ENCODE measurements around the gene GDA. TPM values are rescaled to one million over a fixed set of nuclear protein-coding genes. Genes with fewer than 3 reads are reported as not detected.
A peak's percentile ranks its signal among the peaks of the same experiment; 100 is the strongest.
"Not testable (repeated sequence)": the region's sequence is repeated elsewhere in the genome, so short reads cannot be mapped to it uniquely, and the experiment has no call there.

Gene GDA
- total RNA-seq, 2 experiments from 2014 or later: not detected

- Mint-ChIP-seq H3K4me1 (no peaks in the 10 kb centered on the region), H3K36me3 (ENCODE audit: low read depth) (no peaks in the 10 kb centered on the region)
- CTCF ChIA-PET: interaction anchor here (1.8 kb wide), 1 partner anchor 17 kb away, joined by 5 read pairs; no protein-coding TSS in a partner anchor
Observed at GRCh38 chr9:72254901-72255545, 105.8 kb downstream of the GDA start.

GRCh38 chr9:72255569-72255968 is 106.3 kb downstream of the GDA start:
- H3K36me3 Mint-ChIP-seq (ENCODE audit: low read depth): no peaks in the 10 kb centered on the region
- DNase-seq: no peak
- POLR2A ChIA-PET: no interaction called here

More at GRCh38 chr9:72254901-72255545, 105.8 kb downstream of the GDA start:
- no peak for DNase-seq
- H3K9me3 Mint-ChIP-seq: no peaks in the 10 kb centered on the region
- peaks cover 34% of the 10 kb centered on the region for H3K27me3 Mint-ChIP-seq
- POLR2A ChIA-PET: no interaction called here
- H3K4me3 Mint-ChIP-seq: no peak overlapping the region
- H3K27ac Mint-ChIP-seq: no peak overlapping the region

GRCh38 chr9:72256931-72257330 is 107.7 kb downstream of the GDA start:
- CTCF ChIA-PET: interaction anchor here (1.8 kb wide), 1 partner anchor 15 kb away, joined by 5 read pairs; no protein-coding TSS in a partner anchor
- Mint-ChIP-seq H3K4me1 (no peaks in the 10 kb centered on the region), H3K27ac (no peak overlapping the region), H3K36me3 (ENCODE audit: low read depth) (no peaks in the 10 kb centered on the region), H3K4me3 (no peak overlapping the region), H3K9me3 (no peaks in the 10 kb centered on the region), H3K27me3 (peaks cover 23% of the 10 kb centered on the region)
- DNase-seq: no peak
- POLR2A ChIA-PET: no interaction called here

More at GRCh38 chr9:72255569-72255968, 106.3 kb downstream of the GDA start:
- Mint-ChIP-seq H3K27ac (no peak overlapping the region), H3K4me3 (no peak overlapping the region), H3K9me3 (no peaks in the 10 kb centered on the region), H3K27me3 (peaks cover 31% of the 10 kb centered on the region), H3K4me1 (no peaks in the 10 kb centered on the region)
- CTCF ChIA-PET: interaction anchor here (1.8 kb wide), 1 partner anchor 16 kb away, joined by 5 read pairs; no protein-coding TSS in a partner anchor

- Mint-ChIP-seq H3K4me3 (no peak overlapping the region), H3K36me3 (ENCODE audit: low read depth) (no peaks in the 10 kb centered on the region), H3K27me3 (peaks cover 21% of the 10 kb centered on the region), H3K9me3 (no peaks in the 10 kb centered on the region), H3K4me1 (no peaks in the 10 kb centered on the region), H3K27ac (no peak overlapping the region)
- no peak for DNase-seq
- ChIA-PET POLR2A (no interaction called here), CTCF (no interaction called here)
Observed at GRCh38 chr9:72257814-72258213, 108.6 kb downstream of the GDA start.

- Mint-ChIP-seq H3K27ac (no peak overlapping the region), H3K4me3 (no peak overlapping the region), H3K27me3 (peaks cover 4% of the 10 kb centered on the region), H3K4me1 (no peaks in the 10 kb centered on the region), H3K9me3 (no peaks in the 10 kb centered on the region), H3K36me3 (ENCODE audit: low read depth) (no peaks in the 10 kb centered on the region)
- POLR2A ChIA-PET: no interaction called here
- CTCF ChIA-PET: no interaction called here
- DNase-seq: no peak
Observed at GRCh38 chr9:72262063-72262462, 112.8 kb downstream of the GDA start.

- Mint-ChIP-seq H3K4me3 (no peak overlapping the region), H3K27me3 (peaks cover 7% of the 10 kb centered on the region), H3K27ac (no peak overlapping the region), H3K36me3 (ENCODE audit: low read depth) (no peaks in the 10 kb centered on the region), H3K4me1 (no peaks in the 10 kb centered on the region), H3K9me3 (no peaks in the 10 kb centered on the region)
- ChIA-PET CTCF (interaction anchor here (0.9 to 1.4 kb wide), 2 partner anchors 8 to 225 kb away, joined by 3 read pairs; no protein-coding TSS in a partner anchor), POLR2A (no interaction called here)
- no peak for DNase-seq
Observed at GRCh38 chr9:72263572-72263971, 114.3 kb downstream of the GDA start.

- Mint-ChIP-seq H3K27ac (no peak overlapping the region), H3K4me1 (no peaks in the 10 kb centered on the region), H3K4me3 (no peak overlapping the region), H3K36me3 (ENCODE audit: low read depth) (no peaks in the 10 kb centered on the region), H3K27me3 (peaks cover 9% of the 10 kb centered on the region), H3K9me3 (no peaks in the 10 kb centered on the region)
- ChIA-PET POLR2A (no interaction called here), CTCF (interaction anchor here (4.1 to 5.4 kb wide), 2 partner anchors 13 to 229 kb away, joined by 38 to 74 read pairs; no protein-coding TSS in a partner anchor)
- no peak for DNase-seq
Observed at GRCh38 chr9:72268961-72269360, 119.7 kb downstream of the GDA start.

GRCh38 chr9:72270359-72270758 is 121.1 kb downstream of the GDA start:
- DNase-seq; POLR2A ChIA-PET; H3K36me3 Mint-ChIP-seq (ENCODE audit: low read depth); H3K27ac Mint-ChIP-seq; H3K4me3 Mint-ChIP-seq; H3K27me3 Mint-ChIP-seq; H3K4me1 Mint-ChIP-seq; H3K9me3 Mint-ChIP-seq: not testable (repeated sequence)
- CTCF ChIA-PET: interaction anchor here (4.1 to 5.4 kb wide), 2 partner anchors 11 to 231 kb away, joined by 38 to 74 read pairs; no protein-coding TSS in a partner anchor

GRCh38 chr9:72271613-72272478 is 122.6 kb downstream of the GDA start:
- ChIA-PET CTCF (interaction anchor here (0.5 to 5.4 kb wide), 21 partner anchors 9 to 786 kb away, joined by 3 to 74 read pairs (median 3); no protein-coding TSS in a partner anchor), POLR2A (no interaction called here)
- Mint-ChIP-seq H3K4me3 (no peak overlapping the region), H3K27me3 (peaks cover 10% of the 10 kb centered on the region), H3K36me3 (ENCODE audit: low read depth) (no peaks in the 10 kb centered on the region), H3K4me1 (no peaks in the 10 kb centered on the region), H3K27ac (no peak overlapping the region), H3K9me3 (no peaks in the 10 kb centered on the region)
- peak; percentile 36 for DNase-seq

- H3K9me3 Mint-ChIP-seq: no peaks in the 10 kb centered on the region
- DNase-seq: no peak
- H3K4me1 Mint-ChIP-seq: no peaks in the 10 kb centered on the region
- peaks cover 8% of the 10 kb centered on the region for H3K27me3 Mint-ChIP-seq
- POLR2A ChIA-PET: no interaction called here
- CTCF ChIA-PET: interaction anchor here (1.2 to 5.4 kb wide), 2 partner anchors 235 to 240 kb away, joined by 3 to 74 read pairs; no protein-coding TSS in a partner anchor
- no peak overlapping the region for H3K4me3 Mint-ChIP-seq
- no peak overlapping the region for H3K27ac Mint-ChIP-seq
- H3K36me3 Mint-ChIP-seq (ENCODE audit: low read depth): no peaks in the 10 kb centered on the region
Observed at GRCh38 chr9:72274441-72274840, 125.2 kb downstream of the GDA start.

GRCh38 chr9:72274916-72275315 is 125.7 kb downstream of the GDA start:
- CTCF ChIA-PET: interaction anchor here (1.0 to 1.2 kb wide), 2 partner anchors 9 to 240 kb away, joined by 3 read pairs; no protein-coding TSS in a partner anchor
- Mint-ChIP-seq H3K4me1 (no peaks in the 10 kb centered on the region), H3K36me3 (ENCODE audit: low read depth) (no peaks in the 10 kb centered on the region), H3K4me3 (no peak overlapping the region), H3K27ac (no peak overlapping the region), H3K9me3 (no peaks in the 10 kb centered on the region), H3K27me3 (peaks cover 8% of the 10 kb centered on the region)
- DNase-seq: no peak
- POLR2A ChIA-PET: no interaction called here

GRCh38 chr9:72276429-72276828 is 127.2 kb downstream of the GDA start:
- no peak for DNase-seq
- H3K4me1 Mint-ChIP-seq: no peaks in the 10 kb centered on the region
- no peak overlapping the region for H3K4me3 Mint-ChIP-seq
- H3K9me3 Mint-ChIP-seq: no peaks in the 10 kb centered on the region
- no peak overlapping the region for H3K27ac Mint-ChIP-seq
- ChIA-PET CTCF (interaction anchor here (0.7 to 1.4 kb wide), 3 partner anchors 317 to 546 kb away, joined by 3 to 5 read pairs (median 3); no protein-coding TSS in a partner anchor), POLR2A (interaction anchor here (1.2 kb wide), 1 partner anchor 89 kb away, joined by 4 read pairs; the partner anchor contains the start of gene ZFAND5)
- no peaks in the 10 kb centered on the region for H3K36me3 Mint-ChIP-seq (ENCODE audit: low read depth)
- H3K27me3 Mint-ChIP-seq: peaks cover 8% of the 10 kb centered on the region

GRCh38 chr9:72278959-72279358 is 129.7 kb downstream of the GDA start:
- DNase-seq: no peak
- no peaks in the 10 kb centered on the region for H3K36me3 Mint-ChIP-seq (ENCODE audit: low read depth)
- no peak overlapping the region for H3K4me3 Mint-ChIP-seq
- POLR2A ChIA-PET: interaction anchor here (1.5 kb wide), 1 partner anchor 86 kb away, joined by 4 read pairs; the partner anchor contains the start of gene ZFAND5
- H3K27me3 Mint-ChIP-seq: peaks cover 2% of the 10 kb centered on the region
- CTCF ChIA-PET: interaction anchor here (0.7 to 5.8 kb wide), 19 partner anchors 8 to 788 kb away, joined by 3 to 46 read pairs (median 5); no protein-coding TSS in a partner anchor
- no peak overlapping the region for H3K27ac Mint-ChIP-seq
- no peaks in the 10 kb centered on the region for H3K4me1 Mint-ChIP-seq
- H3K9me3 Mint-ChIP-seq: no peaks in the 10 kb centered on the region

Measured in activated CD4-positive, alpha-beta memory T cell treated with anti-CD3 and anti-CD28 coated beads, Interleukin-2, amount 10 ng/mL, durations not matched to agents 7 days and 5 days (primary cell).